Hypothalamus (tissue), 51 donors: ENCODE data around the gene ASIC2.

Experiments
- DNase-seq, 51 donors: peaks; one replicate each; lab custom pipeline; 2025; lab: John Stamatoyannopoulos, UW

The ASIC2 gene

GRCh38 chr17:33167736-33168135 lies 125.4 kb downstream of the ASIC2 start:
- no peak for DNase-seq

DNA sequence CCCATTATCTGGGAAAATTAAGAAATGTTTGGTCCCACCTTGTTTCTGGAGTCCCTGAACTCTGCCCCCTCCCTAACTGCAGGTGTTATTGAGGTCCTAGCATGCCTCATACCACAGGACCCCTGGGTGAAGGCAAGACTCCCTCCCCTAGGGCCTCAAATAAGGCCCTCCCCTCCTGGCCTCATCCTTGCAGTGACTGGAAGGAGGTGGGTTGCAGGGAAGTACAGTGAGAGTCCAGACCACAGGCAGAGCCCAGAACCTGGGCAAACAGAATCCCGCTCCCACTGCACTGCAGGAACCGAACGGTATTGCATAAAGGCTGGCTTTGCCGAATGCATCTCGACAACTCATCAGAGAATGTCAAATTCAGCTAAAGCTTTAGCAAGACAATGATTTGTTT lies 126.6 kb downstream of the ASIC2 start:
- DNase-seq, result no peak

DNA sequence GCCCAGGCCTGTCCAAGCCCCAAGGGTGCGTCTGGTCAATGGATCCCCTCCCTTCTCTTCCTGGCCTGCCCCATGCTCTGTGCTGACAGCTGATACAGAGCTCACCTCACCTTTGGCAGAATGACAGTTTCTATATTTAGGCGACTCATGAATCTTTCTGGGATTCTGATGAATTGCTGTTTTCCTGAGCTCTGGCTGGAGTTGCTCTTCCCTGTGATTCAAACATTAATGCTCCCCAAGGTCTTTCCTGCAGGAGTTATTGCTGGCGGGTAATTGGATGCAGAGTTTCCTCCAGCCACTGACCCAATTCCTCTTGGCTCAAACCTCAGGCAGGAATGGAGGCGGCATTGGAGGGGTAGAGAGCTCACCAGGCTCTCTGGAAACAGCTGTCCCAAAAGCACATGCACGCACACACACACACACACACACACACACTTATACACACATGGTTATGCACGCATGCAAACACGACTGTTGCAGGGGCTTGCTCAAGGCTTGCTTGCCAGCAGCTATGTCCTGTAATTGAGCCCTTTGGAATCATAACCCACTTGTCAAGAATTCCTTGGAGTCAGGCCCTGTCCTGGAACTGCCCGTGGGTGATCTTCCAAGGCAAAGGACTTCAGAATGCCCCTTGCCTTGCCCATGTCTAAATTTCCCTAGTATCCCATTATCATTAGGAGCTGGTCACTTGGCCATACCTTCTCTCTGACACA lies 128.8 kb downstream of the ASIC2 start:
- DNase-seq, result no peak

- no peak for DNase-seq
Observed at GRCh38 chr17:33163533-33164168, 129.4 kb downstream of the ASIC2 start.

- DNase-seq, result no peak
Observed at GRCh38 chr17:33154869-33155455, 138.1 kb downstream of the ASIC2 start.

GRCh38 chr17:33152783-33153182 lies 140.3 kb downstream of the ASIC2 start:
- no peak for DNase-seq

DNA sequence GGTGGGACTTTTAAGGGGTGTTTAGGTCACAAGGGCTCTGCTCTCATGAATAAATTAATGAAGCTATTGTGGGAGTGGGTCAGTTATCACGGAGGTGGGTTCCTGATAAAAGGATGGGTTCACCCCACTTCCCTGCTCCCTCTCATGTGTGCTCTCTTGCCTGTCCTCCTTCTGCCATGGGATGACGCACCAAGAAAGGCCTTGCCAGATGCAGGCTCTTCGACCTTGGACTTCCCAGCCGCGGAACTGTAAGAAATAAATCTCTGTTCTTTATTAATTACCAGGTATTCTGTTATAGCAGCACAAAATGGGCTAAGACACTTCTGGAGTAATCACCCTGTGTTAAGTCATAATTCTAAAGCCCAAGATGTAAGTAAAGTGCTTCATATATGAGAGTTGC lies 141.5 kb downstream of the ASIC2 start:
- no peak for DNase-seq

DNA sequence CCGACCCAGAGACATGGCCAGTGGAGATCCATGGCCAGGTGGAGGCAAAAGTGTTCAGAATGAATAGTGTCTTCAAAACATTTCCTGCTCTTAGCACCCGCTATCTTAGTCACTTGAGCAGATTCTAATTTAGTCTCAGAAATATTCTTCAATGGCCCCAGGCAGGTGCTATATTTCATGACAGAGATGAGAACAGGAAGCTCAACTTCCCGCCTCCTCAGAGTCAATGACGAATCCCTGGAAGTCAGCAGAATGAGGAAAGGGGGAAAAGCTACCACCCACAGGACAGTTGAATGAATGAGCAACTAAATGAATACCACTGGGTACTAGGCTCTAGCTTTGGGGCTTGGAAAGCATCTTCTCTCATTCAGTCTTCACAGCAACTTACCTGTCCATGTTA lies 147.2 kb downstream of the ASIC2 start:
- peak in 3 of 51 donors; percentile 2 to 14 (median 4) for DNase-seq

DNA sequence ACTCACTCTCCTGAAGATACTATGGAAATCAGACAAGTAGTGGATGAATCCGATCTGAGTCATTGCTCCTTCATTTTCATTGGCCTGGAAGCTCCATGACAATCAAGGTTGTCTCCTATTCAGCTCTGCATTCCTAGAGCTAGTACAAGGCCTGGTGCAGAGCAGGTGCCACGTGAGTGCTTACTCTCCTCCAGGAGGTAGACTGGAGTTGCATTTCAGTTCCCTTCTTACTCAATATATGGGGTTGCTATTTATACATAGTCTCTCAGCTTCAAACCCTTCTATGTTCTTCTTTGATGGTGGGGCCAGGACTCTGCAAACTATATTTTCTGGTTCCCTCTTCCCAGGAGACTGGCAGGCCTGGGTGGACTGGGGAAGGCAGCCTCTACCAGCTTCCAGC lies 148.3 kb downstream of the ASIC2 start:
- DNase-seq, result no peak

GRCh38 chr17:33142705-33143299 lies 150.3 kb downstream of the ASIC2 start:
- DNase-seq, result no peak

DNA sequence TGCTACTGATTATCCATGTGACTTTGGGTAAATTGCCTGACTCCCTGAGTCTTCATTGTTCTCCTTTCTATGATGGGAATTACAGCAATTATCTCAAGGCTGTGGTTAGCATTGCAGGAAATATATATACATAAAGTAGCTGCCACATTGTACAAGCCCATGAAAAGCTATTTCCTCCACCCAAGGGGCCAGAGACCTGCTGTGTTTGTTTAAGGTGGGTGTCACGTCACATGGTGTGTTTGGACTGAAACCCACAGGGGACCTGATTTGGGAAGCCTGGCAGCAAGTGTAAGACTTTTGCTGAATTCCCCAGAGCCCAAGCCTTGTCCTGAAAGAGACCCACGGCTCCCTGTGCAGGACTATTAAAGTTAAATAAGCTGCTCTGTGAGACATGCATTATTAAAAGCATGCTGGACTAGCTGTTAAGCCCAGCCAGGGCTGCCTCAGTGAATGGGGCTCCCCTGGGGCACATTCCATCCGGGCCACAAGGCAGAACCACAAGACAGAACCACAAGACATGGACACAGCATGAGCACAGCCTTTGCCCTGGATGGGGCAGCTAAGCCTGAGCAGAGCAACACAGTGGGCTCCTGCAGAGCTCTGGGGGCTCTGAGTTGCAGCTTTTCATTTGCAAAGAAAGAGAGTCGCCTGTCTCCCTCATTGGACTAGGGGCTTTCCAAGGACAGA lies 152.5 kb downstream of the ASIC2 start:
- DNase-seq, result no peak

DNA sequence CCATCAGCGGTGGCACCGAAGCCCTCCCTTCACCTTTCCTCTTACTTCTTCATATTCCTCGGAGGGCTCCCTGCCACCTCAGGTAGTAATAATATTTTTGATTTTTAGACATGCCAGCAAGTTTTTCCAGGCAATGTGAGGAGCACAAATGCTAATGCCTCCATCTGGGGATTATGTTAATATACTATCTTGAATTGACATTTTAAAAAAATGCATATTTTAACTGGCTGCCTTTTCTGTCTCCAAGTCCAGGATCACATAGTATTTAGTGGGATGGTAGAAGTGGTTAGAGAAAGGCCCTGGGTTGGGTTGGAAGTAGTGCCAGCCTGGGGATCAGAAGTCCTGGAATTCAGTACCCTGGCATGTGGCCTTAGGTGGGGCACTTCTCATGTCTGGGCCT lies 154.5 kb downstream of the ASIC2 start:
- DNase-seq, result no peak

DNA sequence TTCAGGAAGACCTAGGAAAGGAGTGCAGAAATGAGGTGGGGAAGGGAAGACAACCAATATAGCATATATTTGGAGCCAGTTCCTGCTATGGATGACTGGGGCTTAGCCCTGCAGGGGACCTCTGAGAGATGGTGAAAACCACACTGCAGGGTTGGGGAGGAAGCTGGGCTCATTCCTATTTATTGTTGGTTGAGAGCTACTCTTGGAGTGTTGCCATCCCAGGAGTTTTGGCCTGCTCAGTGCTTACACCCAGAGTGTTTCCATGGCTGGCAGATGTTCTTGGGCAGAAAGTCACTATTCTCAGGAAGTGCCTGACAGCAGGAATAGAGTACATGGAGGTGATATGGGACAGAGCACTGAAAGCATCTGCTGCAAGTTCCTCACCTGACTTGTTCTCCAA lies 155.7 kb downstream of the ASIC2 start:
- no peak for DNase-seq

- DNase-seq, result no peak
Observed at GRCh38 chr17:33135691-33136090, 157.4 kb downstream of the ASIC2 start.

DNA sequence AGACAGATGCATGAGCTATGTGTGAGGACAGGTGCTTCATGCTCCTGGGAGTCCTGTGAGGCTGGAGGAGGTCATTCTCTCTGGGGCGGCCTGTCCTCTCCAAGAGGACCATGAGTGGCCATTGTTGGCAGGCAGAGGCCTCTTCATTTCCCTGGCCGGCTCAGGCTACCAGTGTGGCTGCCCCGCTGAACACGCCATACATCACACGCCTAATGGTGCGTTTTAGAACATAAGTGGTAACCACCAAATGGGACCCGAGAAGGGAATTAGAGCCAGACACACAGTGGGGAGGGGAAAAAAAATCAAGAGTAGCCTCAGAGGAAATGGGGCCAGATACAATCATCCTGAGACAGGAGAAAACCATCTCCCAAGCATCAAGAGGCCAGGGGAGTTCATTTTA lies 161.5 kb downstream of the ASIC2 start:
- no peak for DNase-seq

DNA sequence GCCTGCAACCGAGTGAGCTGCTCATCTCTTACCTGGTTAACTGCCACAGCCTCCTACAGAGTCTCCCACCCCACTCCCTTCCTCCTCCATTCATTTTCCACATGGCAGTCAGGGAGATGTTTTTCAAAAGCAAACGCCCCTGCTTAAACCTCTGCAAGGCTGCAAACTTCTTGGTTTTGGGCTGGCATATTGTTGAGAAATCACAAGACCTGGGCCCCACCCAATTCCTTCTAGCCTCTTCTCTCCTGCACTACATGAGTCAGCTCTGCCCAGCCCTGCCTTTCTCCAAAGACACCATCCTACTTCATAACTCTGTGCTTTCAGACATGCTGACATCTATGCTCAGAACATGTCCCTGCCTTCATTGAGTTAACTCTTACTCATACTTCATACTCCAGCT lies 165.4 kb downstream of the ASIC2 start:
- DNase-seq, result peak in 2 of 51 donors; percentile 11 to 62

GRCh38 chr17:33126086-33126485 lies 167.0 kb downstream of the ASIC2 start:
- no peak for DNase-seq

DNA sequence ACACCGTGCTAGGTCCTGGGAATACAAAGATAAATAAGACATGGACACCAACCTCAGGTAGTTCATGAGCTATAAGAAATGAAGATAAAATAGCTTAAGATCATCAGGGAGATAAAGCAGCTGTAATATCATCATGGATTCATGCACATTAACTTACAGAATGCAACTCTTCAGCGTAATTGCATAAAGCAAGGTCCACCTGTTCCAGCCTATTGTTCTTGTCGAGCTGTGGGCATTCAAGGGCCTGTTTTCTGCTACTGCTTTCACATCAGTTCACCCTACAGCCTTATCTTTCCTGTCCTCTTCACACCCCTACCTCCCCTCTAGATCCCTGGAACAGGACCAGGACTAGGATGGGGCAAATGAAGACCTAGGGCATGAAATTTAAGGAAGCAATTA lies 167.5 kb downstream of the ASIC2 start:
- DNase-seq, result no peak

DNA sequence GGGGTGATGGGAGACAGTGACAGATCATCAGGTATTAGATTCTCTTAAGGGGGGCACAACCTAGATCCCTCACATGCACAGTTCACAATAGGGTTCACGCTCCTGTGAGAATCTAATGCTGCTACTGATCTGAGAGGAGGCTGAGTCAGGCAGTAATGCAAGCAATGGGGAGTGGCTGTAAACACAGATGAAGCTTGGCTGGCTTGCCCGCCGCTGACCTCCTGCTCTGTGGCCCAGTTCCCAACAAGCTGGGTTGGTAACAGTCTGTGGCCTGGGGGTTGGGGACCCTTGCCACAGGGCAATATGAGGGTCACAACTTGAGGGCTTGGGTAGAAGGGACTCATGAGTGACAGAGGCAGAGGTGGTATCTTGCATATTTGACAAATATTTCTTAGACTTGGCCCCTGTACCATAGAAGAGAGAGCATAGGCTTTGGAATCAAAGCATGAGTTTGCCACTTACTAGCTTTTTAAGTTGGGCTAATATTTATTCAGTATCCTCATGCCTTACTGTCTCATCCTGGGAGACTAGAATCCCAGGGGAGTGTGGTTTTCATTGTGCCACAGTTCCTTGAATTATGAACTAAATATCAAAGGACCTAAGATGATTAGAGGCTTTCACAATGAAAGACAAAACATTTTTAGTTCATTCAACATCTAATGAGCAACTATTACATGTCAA lies 168.1 kb downstream of the ASIC2 start:
- DNase-seq, result no peak

DNA sequence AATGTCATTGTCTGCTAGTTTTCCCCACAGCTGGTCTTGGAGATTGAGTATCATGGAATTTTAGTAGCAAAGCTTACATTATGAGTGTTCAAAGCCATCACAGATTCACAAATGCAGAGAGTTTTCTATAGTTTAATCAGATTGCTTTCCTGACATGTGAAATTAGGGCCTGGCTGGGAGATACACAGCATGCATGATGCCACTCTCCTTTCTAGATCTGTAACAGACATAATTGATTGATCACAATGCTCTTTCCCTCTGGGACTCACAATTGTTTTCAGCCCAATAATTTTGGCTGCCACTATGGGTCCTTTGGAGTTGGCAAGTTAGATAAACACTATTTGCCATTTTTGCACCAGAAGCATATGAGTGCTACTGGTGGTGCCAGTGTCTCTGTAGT lies 168.9 kb downstream of the ASIC2 start:
- no peak for DNase-seq

- no peak for DNase-seq
Observed at GRCh38 chr17:33121756-33122155, 171.3 kb downstream of the ASIC2 start.
